Esophagus squamous epithelium (tissue), 4 donors: ENCODE measurements around the gene ENDOV.

Experiments
- CTCF ChIP-seq, 6 experiments: fragments of 450-650 bp in 4 of 6; fragments of 200-600 bp in 2 of 6; sonication (generic) in 2 of 6; IDR thresholded peaks; one replicate each; pipeline ENCODE4 v1.5.1; 2016 to 2019; ENCODE audit warnings: antibody characterized with exemption in 6 of 6, mild to moderate bottlenecking in 4 of 6, moderate library complexity in 4 of 6
- POLR2A ChIP-seq, 4 donors: fragments of 450-650 bp; IDR thresholded peaks; one replicate each; pipeline ENCODE4 v1.6.1; 2017; ENCODE audit warnings: antibody characterized with exemption in 4 of 4, mild to moderate bottlenecking in 4 of 4, moderate library complexity in 3 of 4

- TF ChIP-seq CTCF (IDR thresholded peaks at IDR 0.05) (no peak), POLR2A (IDR thresholded peaks at IDR 0.05) (no peak)
Measured at GRCh38 chr17:80422981-80423380, 8.0 kb downstream of the ENDOV start.
